Cardiac fibroblast (primary cell): ENCODE data around the gene FCHO1.
A peak's percentile ranks its signal among the peaks of the same experiment; 100 is the strongest.

ENCODE experiments used
- DNase-seq, 2 donors: peaks; one replicate each; pipeline versions ENCODE4 v3.0.0 to v3.0.0-alpha.2; 2010; ENCODE audit warnings: low read depth in 2 of 2
- H3K4me3 ChIP-seq, 2 donors: replicated peaks in 1 of 2; 1 replicate in 1 of 2; 2 replicates in 1 of 2; pipeline ENCODE4 v1.5.1; 2011; ENCODE audit warnings: low read depth in 2 of 2, low read length in 2 of 2, mild to moderate bottlenecking in 2 of 2, moderate library complexity in 1 of 2
- CTCF ChIP-seq: IDR thresholded peaks from one replicate; pipeline ENCODE4 v1.5.1; 2011; ENCODE audit warnings: low read depth, mild to moderate bottlenecking, low read length, inconsistent platforms

Gene FCHO1

GRCh38 chr19:17734146-17734545, 17.1 kb upstream of the FCHO1 start:
- no peak for DNase-seq
- TF ChIP-seq CTCF: no peak
- no peak overlapping the region for H3K4me3 ChIP-seq

- no peak for DNase-seq
- TF ChIP-seq CTCF: no peak
- H3K4me3 ChIP-seq: no peak overlapping the region
Measured at GRCh38 chr19:17735410-17735809, 15.9 kb upstream of the FCHO1 start.

GRCh38 chr19:17737690-17738153, 13.6 kb upstream of the FCHO1 start:
- no peak for TF ChIP-seq CTCF

GRCh38 chr19:17739121-17739875, 12.0 kb upstream of the FCHO1 start:
- no peak for TF ChIP-seq CTCF
- no peak overlapping the region for H3K4me3 ChIP-seq
- DNase-seq: peak in 1 of 2 donors; percentile 40

More at GRCh38 chr19:17737690-17738153, 13.6 kb upstream of the FCHO1 start:
- DNase-seq: peak in 1 of 2 donors; percentile 37
- no peak overlapping the region for H3K4me3 ChIP-seq

- no peak overlapping the region for H3K4me3 ChIP-seq
- TF ChIP-seq CTCF: no peak
- no peak for DNase-seq
Measured at GRCh38 chr19:17741456-17741855, 9.8 kb upstream of the FCHO1 start.

GRCh38 chr19:17743874-17744580, 7.2 kb upstream of the FCHO1 start:
- TF ChIP-seq CTCF: no peak
- peak; percentile 60 to 69 for DNase-seq
- no peak overlapping the region for H3K4me3 ChIP-seq
